HG03521 (cell line): ENCODE results near the gene KHDRBS1.
"Not testable (repeated sequence)": the region's sequence is repeated elsewhere in the genome, so short reads cannot be mapped to it uniquely, and the experiment has no call there.

ENCODE experiments used
- ATAC-seq: cut with Tn5 transposase; IDR thresholded peaks from one replicate; pipeline ENCODE4 v1.9.1; 2021; ENCODE audit warnings: mild to moderate bottlenecking, moderate library complexity; ENCODE audit not compliant: unreplicated experiment

KHDRBS1 gene

DNA sequence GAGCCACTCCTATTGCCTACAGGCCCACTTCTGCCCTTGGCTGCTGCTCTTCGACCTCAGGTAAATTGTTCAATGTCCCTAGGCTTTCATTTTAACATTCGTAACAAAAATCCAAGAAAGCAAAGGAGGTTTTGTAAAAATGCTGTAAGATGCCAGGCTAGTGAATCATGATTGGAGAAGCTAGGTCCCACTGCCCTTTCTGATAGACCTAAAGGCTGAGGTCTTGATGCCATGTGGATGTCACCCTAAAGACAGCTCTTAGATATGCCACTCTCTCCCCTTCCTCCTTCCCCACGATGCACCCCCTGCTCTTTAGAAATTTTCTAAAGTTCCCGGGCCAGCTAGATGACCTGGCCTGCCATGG is 49.2 kb downstream of the KHDRBS1 start:
- no peak for ATAC-seq

DNA sequence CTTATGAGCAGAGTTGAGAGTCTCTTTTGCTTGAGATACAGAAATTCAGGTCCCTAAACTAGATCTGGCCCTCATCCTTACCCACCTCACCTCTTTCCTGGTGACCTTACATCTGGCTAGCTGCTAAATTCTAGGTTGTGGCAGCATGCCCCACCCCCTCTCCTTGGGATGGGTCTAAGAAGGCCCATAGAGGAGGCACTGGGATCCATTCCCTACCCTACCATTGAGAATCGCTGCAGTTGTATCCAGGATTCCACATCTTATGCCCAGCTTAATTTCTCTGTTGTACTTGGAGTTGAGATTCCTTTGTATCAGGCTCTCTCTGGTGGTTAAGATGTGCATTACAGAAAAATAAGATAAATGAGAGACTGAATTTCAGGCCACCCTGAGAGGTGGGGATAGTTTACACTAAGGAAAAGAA is 49.6 kb downstream of the KHDRBS1 start:
- no peak for ATAC-seq

DNA sequence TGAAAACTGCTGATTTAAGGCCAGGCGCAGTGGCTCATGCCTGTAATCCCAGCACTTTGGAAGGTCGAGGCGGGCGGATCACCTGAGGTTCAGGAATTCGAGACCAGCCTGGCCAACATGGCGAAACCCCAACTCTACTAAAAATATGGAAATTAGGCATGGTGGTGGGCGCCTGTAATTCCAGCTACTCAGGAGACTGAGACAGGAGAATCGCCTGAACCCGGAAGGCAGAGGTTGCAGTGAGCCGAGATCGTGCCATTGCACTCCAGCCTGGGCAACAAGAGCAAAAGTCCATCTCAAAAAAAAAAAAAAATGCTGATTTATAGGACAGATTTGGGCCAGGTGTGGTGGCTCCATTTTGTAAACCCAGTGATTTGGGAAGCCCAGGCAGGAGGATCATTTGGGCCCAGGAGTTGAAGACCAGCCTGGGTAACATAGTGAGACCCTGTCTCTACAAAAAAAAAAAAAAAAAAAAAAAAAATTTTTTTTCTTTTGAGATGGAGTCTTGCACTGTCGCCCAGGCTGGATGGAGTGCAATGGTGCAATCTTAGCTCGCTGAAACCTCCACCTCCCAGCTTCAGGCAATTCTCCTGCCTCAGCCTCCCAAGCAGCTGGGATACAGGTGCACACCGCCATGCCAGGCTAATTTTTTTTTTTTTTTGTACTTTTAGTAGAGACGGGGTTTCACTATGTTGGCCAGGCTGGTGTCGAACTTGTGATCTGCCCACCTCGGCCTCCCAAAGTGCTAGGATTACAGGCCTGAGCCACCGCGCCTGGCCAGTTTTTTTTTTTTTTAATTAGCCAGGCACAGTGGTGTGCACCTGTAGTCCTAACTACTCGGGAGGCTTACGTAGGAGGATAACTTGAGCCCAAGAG is 52.2 kb downstream of the KHDRBS1 start:
- not testable (repeated sequence) for ATAC-seq

GRCh38 chr1:32066489-32066873 is 52.8 kb downstream of the KHDRBS1 start:
- no peak for ATAC-seq

GRCh38 chr1:32068957-32069588 is 55.4 kb downstream of the KHDRBS1 start:
- ATAC-seq, result no peak

GRCh38 chr1:32071758-32072621 is 58.3 kb downstream of the KHDRBS1 start:
- ATAC-seq, result no peak

DNA sequence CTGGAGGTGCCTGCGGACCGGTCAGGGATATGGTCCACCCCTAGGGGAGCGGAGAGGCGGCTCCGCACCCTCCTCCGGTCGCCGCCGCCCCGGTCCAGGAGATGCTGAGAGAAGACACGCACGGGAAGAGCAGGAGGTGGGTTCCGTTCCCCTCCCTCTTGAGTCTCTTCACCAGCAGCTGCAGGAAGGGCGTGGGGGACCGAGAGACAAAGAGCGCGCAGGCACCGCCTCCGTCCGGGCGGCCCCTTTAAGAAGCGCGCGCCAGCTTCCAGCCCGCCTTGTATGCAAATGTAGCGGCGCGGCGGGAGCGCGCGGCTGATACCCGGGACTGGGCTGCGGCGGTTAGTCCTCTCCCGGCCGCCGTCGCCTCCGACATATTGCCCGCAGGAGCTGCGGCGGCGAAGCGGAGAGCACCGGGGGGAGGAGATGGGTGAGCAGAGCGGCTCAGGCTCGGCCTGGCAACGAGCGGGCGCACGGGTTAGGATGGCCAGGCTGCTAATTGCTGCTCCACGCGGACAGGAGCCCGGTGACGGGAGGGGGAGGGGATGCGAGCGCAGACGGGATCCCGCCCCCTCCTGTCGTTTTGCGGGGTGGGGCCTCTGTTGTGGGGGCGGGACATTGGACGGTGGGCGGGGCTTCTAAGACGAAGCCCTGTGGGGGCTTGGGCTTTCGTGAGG is 59.1 kb downstream of the KHDRBS1 start, which contains the start of gene TMEM39B:
Gene TMEM39B, plus strand, starts transcription at position 318 of the 677 bp plus-strand sequence. Its CDS starts 109 bp downstream, at position 427.
- peak; percentile 84 for ATAC-seq

GRCh38 chr1:32073299-32074229 is 59.9 kb downstream of the KHDRBS1 start:
- no peak for ATAC-seq

- no peak for ATAC-seq
Observed at GRCh38 chr1:32074841-32075240, 61.2 kb downstream of the KHDRBS1 start.

GRCh38 chr1:32077451-32077850 is 63.8 kb downstream of the KHDRBS1 start:
- no peak for ATAC-seq

- no peak for ATAC-seq
Observed at GRCh38 chr1:32082022-32082421, 68.4 kb downstream of the KHDRBS1 start.

DNA sequence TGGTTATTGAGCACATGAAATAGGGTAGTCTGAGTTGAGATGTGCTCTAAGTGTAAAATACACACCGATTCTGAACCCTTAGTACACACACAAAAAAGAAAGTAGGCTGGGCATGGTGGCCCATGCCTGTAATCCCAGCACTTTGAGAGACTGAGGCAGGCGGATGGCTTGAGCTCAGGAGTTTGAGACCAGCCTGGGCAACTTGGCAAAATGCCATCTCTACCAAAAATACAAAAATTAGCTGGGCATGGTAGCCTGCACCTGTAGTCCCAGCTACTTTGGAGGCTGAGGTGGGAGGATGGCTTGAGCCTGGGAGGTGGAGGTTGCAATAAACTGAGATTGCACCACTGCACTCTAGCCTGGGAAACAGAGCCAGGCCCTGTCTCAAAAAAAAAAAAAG is 72.7 kb downstream of the KHDRBS1 start:
- not testable (repeated sequence) for ATAC-seq

- no peak for ATAC-seq
Observed at GRCh38 chr1:32091176-32091575, 77.5 kb downstream of the KHDRBS1 start.

GRCh38 chr1:32091591-32091990 is 77.9 kb downstream of the KHDRBS1 start:
- ATAC-seq, result no peak
